Endometrial microvascular endothelial cells (primary cell): Measurements from ENCODE around the gene KNOP1. TPM values are rescaled to one million over a fixed set of nuclear protein-coding genes. Genes with fewer than 3 reads are reported as not detected.
"Not testable (repeated sequence)": the region's sequence is repeated elsewhere in the genome, so short reads cannot be mapped to it uniquely, and the experiment has no call there.

Source experiments
- in situ Hi-C: cut with HindIII; loops from 2 replicates; pipeline ENCODE4 v1.10.0; 2017; ENCODE audit warnings: low sequenced_read_pairs, low pct_unique_long_range_greater_than_20kb; ENCODE audit errors: inconsistent ontology term
- total RNA-seq: library from RNA; depleted of rRNA; stranded (reverse); fragments of >200 nt; gene quantifications from one replicate; pipeline ENCODE4 v1.2.3, GENCODE V29; 2015; ENCODE audit errors: inconsistent ontology term

KNOP1 gene
- total RNA-seq, 1 donor from 2014 or later: 14.2 TPM

DNA sequence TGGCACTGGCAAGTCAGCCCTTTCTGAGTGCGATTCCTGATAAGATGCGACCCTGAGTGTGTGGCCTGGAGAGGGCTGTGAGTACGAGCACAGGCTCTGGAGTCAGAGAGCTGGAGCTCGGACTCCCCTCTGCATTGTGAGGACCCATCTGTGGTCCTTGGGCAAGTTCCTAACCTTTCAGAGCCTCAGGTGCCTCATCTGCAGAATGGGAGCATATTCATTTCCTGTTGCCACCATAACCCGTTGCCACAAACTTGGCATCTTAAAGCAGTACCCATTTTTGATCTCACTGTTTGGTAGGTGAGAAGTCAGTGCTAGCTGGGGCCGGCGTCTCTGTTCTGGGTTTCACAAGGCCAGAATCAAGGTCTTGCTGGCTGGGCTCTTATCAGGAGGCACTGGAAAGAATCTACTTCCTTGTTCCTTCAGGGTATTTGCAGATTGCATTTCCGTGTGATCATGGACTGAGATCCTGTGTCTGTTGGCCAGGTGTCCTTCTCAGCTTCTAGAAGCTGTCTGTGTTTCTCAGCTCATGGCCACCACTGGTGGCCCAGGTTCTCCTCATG lies 20.2 kb downstream of the KNOP1 start:
- in situ Hi-C loops: no loop called here

GRCh38 chr16:19696961-19697360 lies 21.1 kb downstream of the KNOP1 start:
- in situ Hi-C loops: no loop called here

- in situ Hi-C loops: no loop called here
Measured at GRCh38 chr16:19696328-19696727, 21.7 kb downstream of the KNOP1 start.

GRCh38 chr16:19694989-19695388 lies 23.0 kb downstream of the KNOP1 start:
- in situ Hi-C loops: no loop called here

- in situ Hi-C loops: no loop called here
Measured at GRCh38 chr16:19691161-19691711, 26.8 kb downstream of the KNOP1 start.

DNA sequence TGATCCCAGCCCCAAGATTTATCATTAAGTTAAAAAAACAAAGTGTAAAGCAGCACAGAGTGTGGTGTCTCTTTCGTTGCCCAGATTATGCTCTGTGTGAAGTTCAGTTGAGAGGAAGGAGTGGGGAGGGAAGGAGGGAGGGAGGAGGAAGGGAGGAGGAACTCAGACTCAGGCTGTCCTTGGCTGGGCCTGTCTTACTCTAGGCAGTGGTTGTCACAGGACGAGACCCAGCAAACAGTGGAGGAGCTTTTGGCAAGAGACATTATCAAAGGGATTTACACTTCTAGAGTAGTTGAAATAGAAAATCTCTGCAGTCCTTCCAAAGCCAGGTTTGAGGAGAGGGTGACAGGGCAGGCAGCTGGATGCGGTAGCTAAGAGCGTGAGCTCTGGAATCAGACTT lies 27.8 kb downstream of the KNOP1 start:
- in situ Hi-C loops: no loop called here

DNA sequence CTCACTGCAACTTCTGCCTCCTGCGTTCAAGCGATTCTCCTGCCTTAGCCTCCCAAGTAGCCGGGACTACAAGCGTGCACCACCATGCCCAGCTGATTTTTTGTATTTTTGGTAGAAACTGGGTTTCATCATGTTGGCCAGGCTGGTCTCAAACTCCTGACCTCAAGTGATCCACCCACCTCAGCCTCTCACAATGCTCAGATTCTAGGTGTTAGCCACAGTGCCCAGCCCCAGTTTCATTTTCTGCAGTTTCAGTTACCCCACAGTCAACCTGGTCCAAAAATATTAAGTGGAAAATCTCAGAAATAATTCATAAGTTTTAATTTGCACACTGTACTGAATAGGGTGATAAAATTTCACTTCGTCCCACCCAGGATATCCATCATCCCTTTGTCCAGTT lies 28.7 kb downstream of the KNOP1 start:
- in situ Hi-C loops: no loop called here

- in situ Hi-C loops: no loop called here
Measured at GRCh38 chr16:19688396-19689024, 29.5 kb downstream of the KNOP1 start.

DNA sequence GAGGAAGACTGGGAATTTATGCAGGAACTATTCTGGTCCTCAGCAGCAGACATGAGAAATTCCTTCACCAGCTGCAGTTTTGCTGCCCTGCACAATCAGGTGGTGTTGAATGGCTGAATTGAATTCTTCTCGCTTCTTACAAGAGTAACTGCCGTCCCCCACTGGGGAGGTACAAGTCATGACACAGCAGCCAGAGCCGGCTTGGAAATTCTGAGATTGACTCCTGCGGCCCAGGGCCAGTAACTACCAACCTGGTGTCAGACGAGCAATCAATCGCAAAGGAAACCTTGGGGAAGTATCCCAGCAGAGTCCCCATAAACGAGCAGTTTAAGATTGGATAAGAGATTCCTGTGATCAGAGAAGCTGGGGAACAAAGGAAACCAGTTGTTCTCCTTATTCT lies 30.7 kb downstream of the KNOP1 start:
- in situ Hi-C loops: no loop called here

DNA sequence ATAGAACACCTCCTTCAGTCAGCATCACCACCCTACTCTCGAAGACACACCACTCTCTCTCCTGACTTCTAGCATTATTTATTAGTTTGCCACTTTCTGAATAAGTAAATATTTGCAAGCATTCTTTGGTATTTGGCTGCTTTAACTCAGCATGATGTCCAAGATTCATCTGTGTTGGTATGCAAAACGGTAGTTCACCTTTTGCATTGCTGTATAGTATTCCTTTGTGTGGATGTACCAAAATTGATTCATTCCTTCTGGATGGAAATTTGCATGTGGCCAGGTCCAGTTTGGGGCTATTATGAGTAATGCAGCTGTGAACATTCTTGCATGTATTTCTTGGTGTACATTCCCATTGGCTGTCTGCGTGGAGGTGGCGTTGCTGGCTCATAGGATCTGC lies 32.9 kb downstream of the KNOP1 start:
- in situ Hi-C loops: no loop called here

GRCh38 chr16:19683453-19684236 lies 34.4 kb downstream of the KNOP1 start:
- in situ Hi-C loops: no loop called here

DNA sequence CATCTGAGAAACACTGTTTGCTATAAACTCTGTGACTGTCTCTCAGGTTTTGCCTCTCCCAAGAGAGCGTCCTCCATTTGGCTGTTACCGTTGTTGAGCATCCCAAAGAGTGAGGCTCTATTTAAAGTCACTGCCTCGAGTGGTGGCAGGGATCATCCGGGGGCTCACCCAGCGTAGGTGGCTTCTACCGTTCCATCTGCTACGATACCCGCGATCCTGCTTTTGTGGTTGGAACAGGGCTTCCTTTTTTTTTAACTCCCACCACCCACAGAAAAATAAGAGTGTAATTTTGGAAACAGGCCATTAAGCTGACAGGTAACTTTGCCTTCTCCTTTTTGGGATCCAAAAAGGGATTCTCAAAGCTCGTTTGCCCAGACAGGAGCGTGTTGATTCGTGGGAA lies 36.4 kb downstream of the KNOP1 start:
- in situ Hi-C loops: no loop called here

DNA sequence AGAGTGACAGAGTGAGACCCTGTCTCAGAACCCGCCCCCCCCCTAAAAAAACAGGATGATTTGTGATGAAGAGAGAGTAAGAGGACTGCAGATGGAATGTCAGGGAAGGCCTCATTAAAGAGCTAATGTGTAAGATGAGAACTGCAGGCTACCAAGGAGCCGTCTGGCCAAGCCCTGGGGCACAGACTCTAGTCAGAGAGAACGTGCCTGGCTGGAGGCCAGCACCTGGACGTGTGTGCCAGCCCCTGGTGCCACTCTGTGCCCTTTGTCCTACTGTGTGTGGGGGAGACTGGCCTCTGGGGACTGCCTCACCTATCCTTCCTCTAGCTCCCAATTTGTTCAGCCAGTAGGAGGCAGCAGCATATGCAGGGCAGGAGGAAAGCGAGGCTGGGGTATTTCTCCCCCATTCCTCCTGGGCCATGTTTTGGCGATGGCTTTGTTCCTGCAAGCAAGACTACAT lies 37.1 kb downstream of the KNOP1 start:
- in situ Hi-C loops: no loop called here

GRCh38 chr16:19679281-19679680 lies 38.7 kb downstream of the KNOP1 start:
- in situ Hi-C loops: not testable (repeated sequence)

- in situ Hi-C loops: no loop called here
Measured at GRCh38 chr16:19678804-19679203, 39.2 kb downstream of the KNOP1 start.

GRCh38 chr16:19677402-19677801 lies 40.6 kb downstream of the KNOP1 start:
- in situ Hi-C loops: no loop called here

GRCh38 chr16:19674485-19674884 lies 43.5 kb downstream of the KNOP1 start:
- in situ Hi-C loops: no loop called here

GRCh38 chr16:19672378-19672777 lies 45.6 kb downstream of the KNOP1 start:
- in situ Hi-C loops: no loop called here

DNA sequence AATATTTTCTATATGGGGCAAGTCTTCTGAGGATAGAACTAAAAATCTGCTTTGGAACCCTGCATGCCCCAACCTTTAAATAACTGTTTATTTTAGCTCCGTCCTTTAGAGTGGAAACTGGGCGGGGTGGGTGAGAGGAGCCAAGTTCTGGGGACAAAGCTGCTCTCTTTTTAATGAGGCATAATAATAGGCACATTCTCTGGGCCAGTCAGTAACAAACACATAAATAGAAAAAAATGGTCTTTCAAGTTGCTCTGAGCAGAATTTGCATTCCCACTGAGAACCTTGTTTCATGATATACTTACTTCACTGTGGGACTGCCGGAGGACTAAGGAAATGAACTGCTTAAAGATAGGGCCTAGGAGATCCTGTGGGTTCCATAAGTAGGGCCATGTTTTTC lies 51.5 kb downstream of the KNOP1 start:
- in situ Hi-C loops: no loop called here

GRCh38 chr16:19665313-19665712 lies 52.7 kb downstream of the KNOP1 start:
- in situ Hi-C loops: not testable (repeated sequence)
